ENCODE data around the gene SBNO1.

- no peak for TF ChIP-seq POLR2A (IDR thresholded peaks at IDR 0.05; ENCODE audit: low read length)
- TF ChIP-seq GATA1 (IDR thresholded peaks at IDR 0.05; ENCODE audit: low read depth, low read length) = no peak
Observed at GRCh38 chr12:123393747-123394146, 29.1 kb upstream of the SBNO1 start.

Measured in erythroblast (primary cell).